SK-N-SH (cell line): ENCODE results near the gene KAT6B.

Experiments used
- CTCF ChIP-seq: fragments of 200-600 bp; sonication (generic); IDR thresholded peaks from 2 replicates; pipeline ENCODE4 v1.6.1; 2017; ENCODE audit warnings: antibody characterized with exemption, mild to moderate bottlenecking, moderate library complexity
- EP300 ChIP-seq, 2 experiments: IDR thresholded peaks; 2 replicates each; pipeline versions ENCODE4 v1.4.0 to v1.6.1; 2012; ENCODE audit warnings: borderline replicate concordance in 1 of 2, low read depth in 1 of 2, low read length in 1 of 2
- GABPA ChIP-seq: IDR thresholded peaks from 2 replicates; pipeline ENCODE4 v1.4.0; 2012; ENCODE audit warnings: low read depth, mild to moderate bottlenecking
- GATA2 ChIP-seq: sonication (generic); formaldehyde crosslinking; IDR thresholded peaks from 2 replicates; pipeline ENCODE4 v1.5.0; 2020; ENCODE audit warnings: mild to moderate bottlenecking, missing genetic modification reagents
- MAX ChIP-seq: IDR thresholded peaks from 2 replicates; pipeline ENCODE4 v1.4.0; 2012; ENCODE audit warnings: low read depth
- NFIC ChIP-seq: IDR thresholded peaks from 2 replicates; pipeline ENCODE4 v1.4.0; 2012; ENCODE audit warnings: borderline replicate concordance
- POLR2AphosphoS5 ChIP-seq: IDR thresholded peaks from 2 replicates; pipeline ENCODE4 v1.6.1; 2012; ENCODE audit warnings: low read depth, low read length
- REST ChIP-seq: IDR thresholded peaks from 2 replicates; pipeline ENCODE4 v1.6.1; 2012; ENCODE audit warnings: mild to moderate bottlenecking, low read depth, low read length, moderate library complexity
- SIN3A ChIP-seq: IDR thresholded peaks from 2 replicates; pipeline ENCODE4 v1.6.1; 2012; ENCODE audit warnings: low read depth, mild to moderate bottlenecking, low read length, moderate library complexity, borderline replicate concordance
- TAF1 ChIP-seq: IDR thresholded peaks from 2 replicates; pipeline ENCODE4 v1.6.1; 2012; ENCODE audit warnings: low read depth, mild to moderate bottlenecking, low read length, moderate library complexity, borderline replicate concordance
- ZBTB33 ChIP-seq: IDR thresholded peaks from 2 replicates; pipeline ENCODE4 v1.4.0; 2012; ENCODE audit warnings: low read depth, borderline replicate concordance

GRCh38 chr10:74925708-74926107 is 99.3 kb downstream of the KAT6B start:
- TF ChIP-seq CTCF (no peak), EP300 (IDR thresholded peaks at IDR 0.05; ENCODE audit: borderline replicate concordance in 1 of 2, low read depth in 1 of 2, low read length in 1 of 2) (peak in 1 of 2 experiments; percentile 47; a peak in 1 of 4 replicates), POLR2AphosphoS5 (no peak), REST (no peak), NFIC (no peak), MAX (no peak), TAF1 (no peak), GATA2 (CRISPR knock-in tag) (peak; percentile 43; the same call in 1 of the 2 replicates), GABPA (no peak), SIN3A (no peak), ZBTB33 (no peak)
